ENCODE results near the gene SND1. TPM values are rescaled to one million over a fixed set of nuclear protein-coding genes. Genes with fewer than 3 reads are reported as not detected.
"Not testable (repeated sequence)": the region's sequence is repeated elsewhere in the genome, so short reads cannot be mapped to it uniquely, and the experiment has no call there.

Gene SND1
- total and polyA plus RNA-seq, 2 donors (not counting 1 experiment from before 2014, with no cell fraction given): 137 to 174 TPM

DNA sequence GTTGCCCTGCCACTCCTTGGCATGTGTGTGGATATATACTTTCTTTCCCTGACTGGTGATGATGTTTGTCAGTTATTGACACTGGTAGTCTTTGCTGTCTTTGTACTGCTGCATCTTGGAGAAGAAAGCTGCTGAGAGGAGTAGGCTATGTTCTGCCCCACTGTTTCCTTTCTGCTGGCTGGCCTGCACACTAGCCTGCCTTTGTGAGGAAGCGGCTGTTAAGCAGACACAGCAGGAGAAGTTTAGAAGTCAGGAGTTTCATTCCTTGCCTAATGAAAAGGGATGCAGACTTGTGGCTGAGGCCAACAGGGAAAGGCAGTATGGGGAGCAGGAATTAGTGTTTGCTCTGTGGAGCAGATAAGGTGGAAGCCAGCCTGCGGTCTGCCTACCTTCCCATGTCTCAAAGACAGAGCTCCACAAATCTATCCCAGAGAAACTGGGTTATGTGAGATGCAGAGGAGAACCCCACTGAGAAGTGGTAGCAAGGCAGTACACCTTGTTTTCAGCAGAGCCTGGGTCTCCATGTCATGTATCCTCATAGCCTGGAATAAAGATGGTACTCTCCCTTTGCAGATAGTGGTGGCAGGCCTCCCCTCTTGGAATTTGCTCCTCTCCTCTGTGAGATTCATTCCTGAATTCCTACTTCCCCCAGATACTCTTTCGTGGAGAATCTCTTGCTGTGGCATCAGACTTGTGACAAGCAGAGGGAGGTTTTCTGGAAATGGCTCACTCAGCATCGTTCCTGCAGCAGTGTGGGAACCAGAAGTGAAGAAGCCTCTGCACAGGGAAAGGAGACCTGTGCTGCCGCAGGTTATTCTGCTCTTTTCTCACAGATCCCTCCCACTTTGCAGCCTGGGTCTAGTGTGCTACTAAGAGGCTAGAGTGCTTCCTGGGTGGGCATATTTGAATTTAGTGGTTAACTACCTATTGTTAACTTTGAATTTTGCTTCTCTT lies 249.0 kb downstream of the SND1 start:
- Histone ChIP-seq H3K4me1 (ENCODE audit: control insufficient read depth, extremely low read depth, insufficient read depth, low read length) (no peaks in the 10 kb centered on the region), H3K27me3 (ENCODE audit: control insufficient read depth, insufficient read depth, low read length) (no peaks in the 10 kb centered on the region), H3K79me2 (ENCODE audit: control insufficient read depth, insufficient read depth, low read length) (peaks cover 8% of the 10 kb centered on the region), H3K9ac (ENCODE audit: insufficient read depth, low read length) (no peak overlapping the region), H3K36me3 (ENCODE audit: control insufficient read depth, insufficient read depth, low read length) (no peaks in the 10 kb centered on the region), H4K20me1 (ENCODE audit: control insufficient read depth, extremely low read depth, insufficient read depth, low read length) (no peaks in the 10 kb centered on the region), H3K4me2 (ENCODE audit: extremely low read depth, insufficient read depth, low read length) (no peak overlapping the region), H2AFZ (ENCODE audit: low read length) (no peak overlapping the region), H3K4me3 (replicated peaks in 1 of 4; ENCODE audit: control extremely low read depth in 1 of 4, insufficient read depth in 1 of 4, low read depth in 3 of 4, low read length in 4 of 4) (no peak overlapping the region), H3K27ac (ENCODE audit: insufficient read depth, low read length) (no peak overlapping the region), H3K9me3 (ENCODE audit: control insufficient read depth, insufficient read depth, low read depth, low read length) (no peaks in the 10 kb centered on the region)
- no peak for TF ChIP-seq EZH2 (IDR thresholded peaks at IDR 0.05; ENCODE audit: low read length, missing control alignments)
- no peak for DNase-seq (ENCODE audit: low read depth in 2 of 2)

- no peak overlapping the region for H3K27ac ChIP-seq (ENCODE audit: insufficient read depth, low read length)
- H3K4me1 ChIP-seq (ENCODE audit: control insufficient read depth, extremely low read depth, insufficient read depth, low read length): no peaks in the 10 kb centered on the region
- H3K4me3 ChIP-seq (replicated peaks in 1 of 4; ENCODE audit: control extremely low read depth in 1 of 4, insufficient read depth in 1 of 4, low read depth in 3 of 4, low read length in 4 of 4): no peak overlapping the region
- no peaks in the 10 kb centered on the region for H3K27me3 ChIP-seq (ENCODE audit: control insufficient read depth, insufficient read depth, low read length)
- no peaks in the 10 kb centered on the region for H3K36me3 ChIP-seq (ENCODE audit: control insufficient read depth, insufficient read depth, low read length)
- H3K9ac ChIP-seq (ENCODE audit: insufficient read depth, low read length): no peak overlapping the region
- no peak for DNase-seq (ENCODE audit: low read depth in 2 of 2)
- no peak overlapping the region for H3K4me2 ChIP-seq (ENCODE audit: extremely low read depth, insufficient read depth, low read length)
- no peaks in the 10 kb centered on the region for H4K20me1 ChIP-seq (ENCODE audit: control insufficient read depth, extremely low read depth, insufficient read depth, low read length)
- peaks cover 8% of the 10 kb centered on the region for H3K79me2 ChIP-seq (ENCODE audit: control insufficient read depth, insufficient read depth, low read length)
- TF ChIP-seq EZH2 (IDR thresholded peaks at IDR 0.05; ENCODE audit: low read length, missing control alignments) (no peak), CTCF (conservative IDR thresholded peaks at IDR 0.05 in 1 of 2, IDR thresholded peaks at IDR 0.05 in 1 of 2; ENCODE audit: low read depth in 1 of 2, low read length in 2 of 2) (no peak)
- H3K9me3 ChIP-seq (ENCODE audit: control insufficient read depth, insufficient read depth, low read depth, low read length): no peaks in the 10 kb centered on the region
- H2AFZ ChIP-seq (ENCODE audit: low read length): no peak overlapping the region
Observed at GRCh38 chr7:127901895-127902703, 250.1 kb downstream of the SND1 start.

DNA sequence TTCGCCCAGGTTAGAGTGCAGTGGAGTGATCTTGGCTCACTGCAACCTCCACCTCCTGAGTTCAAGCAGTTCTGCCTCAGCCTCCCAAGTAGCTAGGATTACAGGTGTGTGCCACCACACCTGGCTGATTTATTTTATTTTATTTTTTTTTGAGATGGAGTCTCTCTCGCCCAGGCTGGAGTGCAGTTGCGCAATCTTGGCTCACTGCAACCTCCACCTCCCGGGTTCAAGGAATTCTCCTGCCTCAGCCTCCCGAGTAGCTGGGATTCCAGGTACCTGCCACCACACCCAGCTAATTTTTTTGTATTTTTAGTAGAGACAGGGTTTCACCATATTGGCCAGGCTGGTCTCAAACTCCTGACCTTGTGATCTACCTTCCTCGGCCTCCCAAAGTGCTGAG lies 250.8 kb downstream of the SND1 start:
- H2AFZ ChIP-seq (ENCODE audit: low read length); H4K20me1 ChIP-seq (ENCODE audit: control insufficient read depth, extremely low read depth, insufficient read depth, low read length); H3K4me1 ChIP-seq (ENCODE audit: control insufficient read depth, extremely low read depth, insufficient read depth, low read length); H3K79me2 ChIP-seq (ENCODE audit: control insufficient read depth, insufficient read depth, low read length); H3K36me3 ChIP-seq (ENCODE audit: control insufficient read depth, insufficient read depth, low read length); H3K4me3 ChIP-seq (replicated peaks in 1 of 4; ENCODE audit: control extremely low read depth in 1 of 4, insufficient read depth in 1 of 4, low read depth in 3 of 4, low read length in 4 of 4); DNase-seq (ENCODE audit: low read depth in 2 of 2); H3K4me2 ChIP-seq (ENCODE audit: extremely low read depth, insufficient read depth, low read length); H3K9ac ChIP-seq (ENCODE audit: insufficient read depth, low read length); H3K27me3 ChIP-seq (ENCODE audit: control insufficient read depth, insufficient read depth, low read length); H3K27ac ChIP-seq (ENCODE audit: insufficient read depth, low read length); H3K9me3 ChIP-seq (ENCODE audit: control insufficient read depth, insufficient read depth, low read depth, low read length): not testable (repeated sequence)
